Mesothelial cell of epicardium (in vitro differentiated cells): Measurements from ENCODE around the gene GET4. TPM values are rescaled to one million over a fixed set of nuclear protein-coding genes. Genes with fewer than 3 reads are reported as not detected.

Experiments used
- DNase-seq, 2 experiments: peaks; one replicate each; pipeline ENCODE4 v3.0.0; 2021; ENCODE audit warnings: low spot score in 2 of 2; ENCODE audit not compliant: unreplicated experiment in 2 of 2
- H3K27ac Mint-ChIP-seq: 2 replicates; pipeline ENCODE4 v1.8.0; 2021; ENCODE audit warnings: mixed read lengths
- H3K27me3 Mint-ChIP-seq: 2 replicates; pipeline ENCODE4 v1.8.0; 2021; ENCODE audit warnings: low read depth, mixed read lengths
- H3K36me3 Mint-ChIP-seq: 2 replicates; pipeline ENCODE4 v1.8.0; 2021; ENCODE audit warnings: mixed read lengths
- H3K4me1 Mint-ChIP-seq: 2 replicates; pipeline ENCODE4 v1.8.0; 2021; ENCODE audit warnings: mixed read lengths
- H3K4me3 Mint-ChIP-seq: 2 replicates; pipeline ENCODE4 v1.8.0; 2021; ENCODE audit warnings: mild to moderate bottlenecking, moderate library complexity, mixed read lengths
- H3K9me3 Mint-ChIP-seq: 2 replicates; pipeline ENCODE4 v1.8.0; 2021; ENCODE audit warnings: mixed read lengths
- total RNA-seq: library from RNA; stranded (reverse); gene quantifications from 3 replicates; pipeline ENCODE4 v1.2.1, GENCODE V29; 2021
- TF ChIP-seq, protein P1 (sequence below): fragments of 200-600 bp; sonication (generic); IDR thresholded peaks from one replicate; pipeline ENCODE4 v1.5.0; 2021; ENCODE audit warnings: antibody characterized with exemption; ENCODE audit not compliant: unreplicated experiment

GET4 gene
- total RNA-seq, 1 donor from 2014 or later, result 77.6 TPM

GRCh38 chr7:879093-879492, 2.7 kb downstream of the GET4 start:
- Mint-ChIP-seq H3K27me3 (no peaks in the 10 kb centered on the region), H3K27ac (peak overlapping the region; percentile 59), H3K9me3 (no peaks in the 10 kb centered on the region), H3K4me1 (peaks cover 12% of the 10 kb centered on the region), H3K4me3 (peak overlapping the region; percentile 49), H3K36me3 (peaks cover 2% of the 10 kb centered on the region)
- TF ChIP-seq, protein P1, sequence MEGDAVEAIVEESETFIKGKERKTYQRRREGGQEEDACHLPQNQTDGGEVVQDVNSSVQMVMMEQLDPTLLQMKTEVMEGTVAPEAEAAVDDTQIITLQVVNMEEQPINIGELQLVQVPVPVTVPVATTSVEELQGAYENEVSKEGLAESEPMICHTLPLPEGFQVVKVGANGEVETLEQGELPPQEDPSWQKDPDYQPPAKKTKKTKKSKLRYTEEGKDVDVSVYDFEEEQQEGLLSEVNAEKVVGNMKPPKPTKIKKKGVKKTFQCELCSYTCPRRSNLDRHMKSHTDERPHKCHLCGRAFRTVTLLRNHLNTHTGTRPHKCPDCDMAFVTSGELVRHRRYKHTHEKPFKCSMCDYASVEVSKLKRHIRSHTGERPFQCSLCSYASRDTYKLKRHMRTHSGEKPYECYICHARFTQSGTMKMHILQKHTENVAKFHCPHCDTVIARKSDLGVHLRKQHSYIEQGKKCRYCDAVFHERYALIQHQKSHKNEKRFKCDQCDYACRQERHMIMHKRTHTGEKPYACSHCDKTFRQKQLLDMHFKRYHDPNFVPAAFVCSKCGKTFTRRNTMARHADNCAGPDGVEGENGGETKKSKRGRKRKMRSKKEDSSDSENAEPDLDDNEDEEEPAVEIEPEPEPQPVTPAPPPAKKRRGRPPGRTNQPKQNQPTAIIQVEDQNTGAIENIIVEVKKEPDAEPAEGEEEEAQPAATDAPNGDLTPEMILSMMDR, result no peak
- no peak for DNase-seq

DNA sequence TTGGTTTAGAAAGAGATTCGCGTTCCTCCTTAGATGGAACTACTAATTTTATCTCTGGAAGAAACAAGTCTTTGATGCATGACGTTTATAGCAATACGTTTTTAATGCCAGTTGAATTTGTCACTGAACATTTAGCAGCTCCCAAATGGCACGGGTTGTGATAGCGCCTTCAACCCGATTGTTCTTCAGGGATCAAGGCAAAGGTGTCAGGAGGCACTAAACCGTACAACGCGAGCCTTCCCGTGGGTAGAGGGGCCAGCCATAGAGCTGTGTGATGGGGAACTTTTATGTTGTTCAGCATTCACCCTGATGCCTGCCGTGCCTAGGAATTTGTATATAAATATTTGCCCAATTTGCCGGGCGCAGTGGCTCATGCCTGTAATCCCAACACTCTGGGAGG, 3.4 kb downstream of the GET4 start:
- peaks cover 2% of the 10 kb centered on the region for H3K36me3 Mint-ChIP-seq
- H3K4me1 Mint-ChIP-seq, result peaks cover 8% of the 10 kb centered on the region
- no peaks in the 10 kb centered on the region for H3K9me3 Mint-ChIP-seq
- H3K27ac Mint-ChIP-seq, result no peak overlapping the region
- no peaks in the 10 kb centered on the region for H3K27me3 Mint-ChIP-seq
- no peak overlapping the region for H3K4me3 Mint-ChIP-seq
- no peak for DNase-seq
- TF ChIP-seq, protein P1, result no peak

- no peak for DNase-seq
- Mint-ChIP-seq H3K4me1 (peaks cover 8% of the 10 kb centered on the region), H3K27ac (no peak overlapping the region), H3K4me3 (no peak overlapping the region), H3K9me3 (no peaks in the 10 kb centered on the region), H3K36me3 (peaks cover 2% of the 10 kb centered on the region), H3K27me3 (no peaks in the 10 kb centered on the region)
- TF ChIP-seq, protein P1, result no peak
Observed at GRCh38 chr7:880450-880849, 4.1 kb downstream of the GET4 start.

DNA sequence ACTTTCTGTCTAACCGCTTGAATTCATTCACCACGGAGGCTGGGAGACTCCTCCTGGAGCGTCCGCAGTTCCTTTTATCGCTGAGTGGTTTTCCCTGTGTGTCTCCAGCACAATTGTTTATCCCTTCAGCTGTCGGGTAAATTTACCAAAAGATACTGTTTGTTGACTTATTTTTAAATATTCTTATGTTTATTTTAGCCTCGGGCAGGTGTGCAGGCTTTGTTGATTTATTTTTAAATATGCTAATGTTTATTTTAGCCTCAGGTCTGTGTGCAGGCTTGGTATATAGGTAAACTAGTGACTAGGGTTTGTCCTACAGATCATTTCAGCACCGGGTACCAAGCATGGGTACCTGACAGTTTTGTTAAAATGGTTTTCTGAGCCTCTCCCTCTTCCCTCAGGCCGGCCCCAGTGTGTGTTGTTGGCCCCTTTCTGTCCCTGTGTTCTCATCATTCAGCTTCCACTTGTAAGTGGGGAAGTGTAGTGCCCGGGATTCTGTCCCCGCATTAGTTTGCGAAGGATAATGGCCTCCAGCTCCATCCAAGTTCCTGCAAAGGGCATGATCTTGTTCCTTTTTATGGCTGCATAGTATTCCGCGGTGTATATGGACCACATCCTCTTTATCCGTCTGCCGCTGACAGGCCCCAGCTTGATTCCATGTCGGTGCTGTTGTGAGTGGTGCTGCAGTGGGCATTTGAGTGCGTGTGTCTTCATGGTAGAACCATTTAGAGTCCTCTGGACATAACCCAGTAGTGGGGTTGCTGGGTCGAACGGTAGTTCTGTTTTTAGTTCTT, 5.3 kb downstream of the GET4 start:
- Mint-ChIP-seq H3K9me3 (no peaks in the 10 kb centered on the region), H3K4me1 (peaks cover 8% of the 10 kb centered on the region), H3K27ac (no peak overlapping the region), H3K27me3 (no peaks in the 10 kb centered on the region), H3K4me3 (no peak overlapping the region), H3K36me3 (peaks cover 2% of the 10 kb centered on the region)
- DNase-seq, result no peak
- TF ChIP-seq, protein P1, result no peak

DNA sequence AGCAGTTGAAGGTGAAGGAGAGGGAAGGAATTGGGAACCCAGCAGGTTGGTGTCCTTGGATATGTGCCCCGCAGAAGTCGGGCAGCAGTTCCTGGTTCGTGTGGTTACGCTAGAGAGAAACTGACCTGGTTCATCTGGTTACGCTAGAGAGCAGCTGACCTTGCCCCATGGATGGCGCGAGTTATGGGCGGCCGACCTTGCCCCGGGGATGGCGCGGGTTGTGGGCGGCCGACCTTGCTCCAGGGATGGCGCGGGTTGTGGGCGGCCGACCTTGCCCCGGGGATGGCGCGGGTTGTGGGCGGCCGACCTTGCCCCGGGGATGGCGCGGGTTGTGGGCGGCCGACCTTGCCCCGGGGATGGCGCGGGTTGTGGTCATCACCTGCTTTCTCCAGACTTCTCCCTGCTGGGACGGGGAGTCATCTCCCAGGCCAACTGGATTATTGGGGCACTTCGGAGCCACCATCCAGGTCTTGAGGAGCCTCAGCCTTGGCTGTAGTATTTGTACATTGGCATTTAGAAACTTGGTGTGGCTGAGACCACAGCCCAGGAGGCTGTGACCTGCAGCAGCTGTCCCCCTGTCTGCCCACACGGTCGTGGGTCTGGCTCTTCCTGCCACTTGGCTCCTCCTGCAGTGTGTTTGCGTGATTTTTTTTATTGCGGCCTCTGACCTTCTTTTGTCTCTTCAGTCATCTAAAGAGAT, 6.1 kb downstream of the GET4 start:
- Mint-ChIP-seq H3K27me3 (no peaks in the 10 kb centered on the region), H3K4me1 (peaks cover 8% of the 10 kb centered on the region), H3K27ac (peak overlapping the region; percentile 19), H3K9me3 (no peaks in the 10 kb centered on the region), H3K36me3 (peaks cover 2% of the 10 kb centered on the region), H3K4me3 (no peak overlapping the region)
- TF ChIP-seq, protein P1, result no peak
- no peak for DNase-seq
